DMS79 treated with DMSO at 0.1 percent for 48 hours (cell line): Measurements from ENCODE around the gene SYCP2L.

Experiments
- DNase-seq: peaks from one replicate; lab custom pipeline; 2025; lab: John Stamatoyannopoulos, UW

Gene SYCP2L

DNA sequence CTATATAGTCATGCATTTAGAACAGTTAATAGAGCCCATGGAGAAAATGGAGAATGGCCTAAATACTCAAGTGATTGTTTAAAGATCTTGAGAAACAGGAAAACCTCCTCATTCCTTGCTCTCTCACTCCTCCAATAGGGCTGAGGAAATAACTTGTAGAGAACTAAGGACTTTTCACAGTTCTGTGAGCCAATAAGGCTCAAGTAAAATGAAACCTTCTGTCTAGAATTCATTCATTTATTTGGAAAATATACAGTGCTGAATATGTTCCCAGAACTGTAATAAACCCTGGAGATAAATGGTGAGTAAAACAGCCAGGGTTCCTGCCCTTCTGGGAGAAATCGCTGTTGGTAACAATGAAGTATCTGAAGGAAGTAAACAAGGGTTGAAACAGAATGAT lies 122.0 kb downstream of the SYCP2L start:
- DNase-seq, result no peak

DNA sequence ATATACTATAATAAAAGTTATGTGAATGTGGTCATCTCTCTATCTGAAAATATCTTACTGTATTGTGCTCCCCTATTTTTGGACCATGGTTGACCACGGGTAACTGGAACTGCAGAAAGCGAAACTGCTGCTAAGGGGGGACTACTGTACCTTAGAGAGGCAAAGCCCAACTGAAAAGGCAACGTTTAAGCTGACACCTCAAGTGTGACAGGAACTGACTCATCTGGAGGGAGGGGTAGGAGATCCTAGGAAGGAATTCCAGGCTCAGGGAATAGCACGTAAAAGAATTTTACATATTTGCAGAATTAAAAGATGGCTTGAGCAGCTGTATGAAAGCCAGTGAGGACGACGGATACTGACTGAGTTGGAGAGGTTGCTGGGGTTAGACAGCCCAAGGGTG lies 122.5 kb downstream of the SYCP2L start:
- DNase-seq, result no peak

DNA sequence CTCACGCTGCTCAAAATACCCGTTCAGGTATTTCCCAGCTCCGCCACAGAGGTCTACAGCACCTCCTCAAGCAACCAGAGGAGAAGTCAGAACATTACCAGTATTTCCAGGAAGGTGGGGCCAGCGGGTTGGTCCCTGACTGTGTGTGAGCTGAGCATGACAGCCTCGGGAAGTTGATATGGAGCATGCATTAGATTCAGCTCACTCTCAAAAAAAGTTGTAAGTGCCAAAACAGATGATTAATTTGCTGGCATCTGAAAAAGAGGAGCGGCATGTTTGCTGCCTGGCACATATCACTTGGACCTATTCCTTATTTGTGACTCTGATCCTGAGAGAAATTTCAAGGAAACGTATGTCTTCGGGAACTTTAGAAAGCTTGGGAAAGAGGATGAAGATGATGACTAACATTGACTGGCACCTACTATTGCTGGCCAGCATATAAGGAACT lies 125.0 kb downstream of the SYCP2L start:
- DNase-seq, result no peak

DNA sequence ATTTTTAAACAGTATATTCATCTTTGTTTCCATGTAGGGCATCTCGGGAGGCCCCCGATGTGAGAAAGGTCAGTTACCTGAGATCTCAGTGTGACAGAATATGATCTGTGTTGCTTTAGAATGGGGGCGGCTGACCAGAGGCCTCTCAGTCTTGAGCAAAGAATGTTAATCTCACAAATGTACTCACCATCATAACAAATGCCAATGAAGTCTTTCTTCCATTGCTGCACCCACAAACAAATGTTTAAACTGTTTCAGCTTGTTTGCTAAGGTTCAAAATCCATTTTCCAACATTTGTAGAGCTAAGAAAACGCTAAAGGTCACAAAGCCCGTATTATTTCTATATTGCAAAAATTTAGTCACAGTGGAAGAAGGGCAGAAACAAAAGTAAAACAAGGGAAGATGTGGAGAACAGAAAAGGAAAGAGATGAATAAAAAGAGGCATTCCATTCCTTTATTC lies 125.5 kb downstream of the SYCP2L start:
- no peak for DNase-seq

DNA sequence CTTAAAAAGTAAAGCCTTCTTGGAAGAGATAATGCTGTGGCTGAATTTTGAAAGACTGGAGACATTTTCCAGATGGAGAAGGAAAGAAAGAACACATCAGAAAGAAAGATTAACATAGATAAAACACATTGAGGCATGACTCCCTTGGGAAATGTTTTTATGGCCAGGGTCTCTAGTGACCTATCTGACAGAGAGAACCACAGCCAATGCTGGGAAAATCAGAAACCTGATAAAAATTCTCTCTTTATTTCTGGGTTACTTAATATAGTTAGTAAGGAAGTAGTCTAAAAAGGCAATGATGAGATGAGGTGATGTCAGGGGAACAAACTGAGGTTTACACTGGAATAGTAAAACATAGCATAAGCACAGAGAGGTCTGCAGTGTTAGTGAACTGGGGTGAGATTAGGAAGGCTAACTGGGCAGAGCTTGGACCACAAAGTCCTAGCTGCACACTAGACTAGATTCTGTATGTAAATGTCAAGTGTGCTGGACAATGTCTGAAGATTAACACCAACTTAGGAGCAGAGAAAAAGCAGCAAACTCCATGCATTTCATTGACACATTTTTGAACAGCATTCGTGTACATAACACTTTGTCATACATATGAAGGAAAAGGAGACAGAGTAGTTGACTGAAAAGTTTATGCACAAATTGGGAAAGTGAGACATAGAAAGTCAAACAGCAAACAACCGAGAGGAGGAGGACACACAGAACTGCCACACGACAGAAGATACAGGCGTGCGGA lies 126.3 kb downstream of the SYCP2L start:
- no peak for DNase-seq

DNA sequence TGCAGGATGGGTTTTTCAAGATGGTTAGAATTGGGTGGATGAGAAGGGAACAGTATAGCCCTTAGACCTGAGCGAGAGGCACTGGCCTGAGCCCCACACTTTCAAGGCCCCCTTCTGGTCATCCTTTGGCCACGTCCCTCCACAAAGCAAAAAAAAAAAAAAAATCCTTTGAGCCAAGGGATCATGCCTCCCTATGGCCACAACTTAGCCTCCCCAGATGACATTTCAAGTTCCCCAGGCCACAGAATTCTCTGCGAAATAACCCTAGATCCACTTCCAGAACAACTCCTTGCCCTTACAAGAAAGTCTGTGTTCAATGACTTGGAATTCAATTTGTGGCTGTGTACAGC lies 126.8 kb downstream of the SYCP2L start:
- no peak for DNase-seq

DNA sequence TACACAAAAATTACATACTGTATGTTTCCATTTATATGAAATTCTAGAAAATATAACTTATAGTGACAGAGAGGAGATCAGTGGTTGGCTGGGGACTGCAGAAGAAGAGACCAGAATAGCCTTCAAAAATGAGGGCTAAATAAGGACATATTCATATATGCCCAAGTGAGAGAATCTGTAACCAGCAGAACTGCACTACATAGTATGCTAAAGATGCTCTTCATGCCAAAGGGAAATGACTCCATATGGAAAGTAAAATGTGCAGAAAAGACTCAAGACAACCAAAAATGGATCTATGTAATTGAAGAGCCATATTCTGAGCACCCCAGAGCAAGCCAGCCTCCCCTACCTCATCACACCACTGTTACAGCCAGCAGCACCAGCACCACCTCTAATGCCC lies 128.2 kb downstream of the SYCP2L start:
- DNase-seq, result no peak

DNA sequence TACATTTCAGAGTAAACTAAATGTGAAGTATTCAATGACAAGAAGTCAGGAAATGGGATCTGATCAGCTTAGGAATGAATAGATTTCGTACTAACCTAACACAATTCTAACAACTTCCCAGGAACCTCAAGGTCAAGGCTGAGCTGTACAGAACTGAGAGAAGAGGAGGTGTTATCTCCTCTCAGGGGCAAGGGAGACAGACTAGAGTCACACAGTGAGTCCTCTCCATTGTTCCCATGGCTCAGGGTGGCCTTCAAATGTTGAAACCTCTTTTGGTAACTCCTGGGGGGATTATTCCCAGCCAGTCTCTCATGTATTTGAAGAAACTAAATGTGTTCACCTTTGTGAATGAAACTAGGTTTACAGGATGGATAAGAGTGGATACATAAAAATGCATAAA lies 129.6 kb downstream of the SYCP2L start:
- no peak for DNase-seq

DNA sequence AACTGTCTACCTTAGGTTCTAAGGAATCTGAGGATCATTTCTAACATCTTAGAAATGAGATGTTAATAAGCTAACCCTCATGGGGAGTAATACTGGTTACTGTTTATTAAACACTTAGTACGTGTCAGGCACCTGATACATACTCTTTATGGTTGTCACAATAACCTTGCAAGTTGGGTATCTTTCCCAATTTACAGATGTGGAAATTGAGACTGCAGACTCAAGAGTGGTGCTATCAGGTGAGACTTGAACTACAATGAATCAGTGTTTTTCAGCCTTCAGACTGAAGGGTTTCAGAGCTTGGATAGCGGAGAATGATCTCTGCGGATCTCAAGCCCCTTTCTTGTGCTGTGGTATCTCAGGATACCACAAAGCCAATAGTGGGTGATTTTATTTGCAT lies 130.2 kb downstream of the SYCP2L start:
- DNase-seq, result no peak

DNA sequence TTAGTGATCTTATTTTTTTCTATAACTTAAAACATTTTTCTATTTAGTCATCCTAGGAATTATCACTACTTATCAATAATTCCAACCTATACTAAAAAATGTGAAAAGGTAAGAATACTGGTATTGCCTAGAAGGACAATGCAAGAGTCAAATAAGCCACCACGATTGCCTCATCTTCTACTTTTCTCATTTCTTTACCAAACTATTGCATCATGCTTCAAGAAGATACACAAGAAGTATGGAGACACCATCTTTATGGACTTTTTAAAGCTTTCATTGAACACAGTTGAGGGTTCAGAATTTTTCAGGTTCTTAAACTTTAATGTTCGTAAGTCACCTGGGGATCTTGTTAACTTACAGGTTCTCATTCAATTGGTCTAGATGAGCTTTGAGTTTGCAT lies 131.4 kb downstream of the SYCP2L start:
- DNase-seq, result no peak

DNA sequence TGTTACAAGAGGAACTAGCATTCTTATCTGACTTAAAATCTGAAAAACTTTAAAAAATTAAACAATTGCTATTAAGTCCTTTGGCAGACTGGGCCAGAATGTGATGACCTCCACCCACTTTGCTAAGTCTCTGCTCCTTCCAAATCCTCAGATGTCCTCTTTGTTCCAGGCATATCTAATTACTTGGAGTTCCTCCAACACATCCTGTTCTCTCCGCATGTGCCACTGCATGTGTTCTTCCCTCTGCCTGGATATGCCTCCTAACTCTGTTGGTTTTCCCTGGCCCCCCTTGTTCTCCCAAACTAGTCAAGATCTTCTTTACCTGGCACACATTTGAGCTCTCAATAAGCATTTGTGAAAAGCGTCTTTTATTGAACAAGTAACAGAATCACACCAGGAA lies 134.2 kb downstream of the SYCP2L start:
- no peak for DNase-seq

DNA sequence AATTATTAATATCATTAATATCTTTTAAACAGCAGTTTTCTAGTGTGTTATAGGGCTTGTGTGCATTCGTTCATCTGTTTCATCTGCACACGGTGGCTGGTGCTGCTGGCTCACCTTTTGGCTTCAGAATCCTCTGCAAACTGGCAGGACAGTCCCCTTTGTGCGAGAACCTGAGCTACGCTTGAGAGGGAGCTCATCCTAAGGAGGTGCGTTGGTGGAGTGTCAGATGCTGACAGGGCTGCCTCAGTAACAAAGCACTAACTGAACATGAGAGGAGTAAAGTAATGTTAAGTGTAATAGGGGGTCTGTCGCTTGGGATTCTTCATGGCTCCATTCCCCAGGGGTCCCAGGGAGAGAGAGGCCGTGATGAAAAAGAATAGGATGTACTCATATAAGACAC lies 134.9 kb downstream of the SYCP2L start:
- no peak for DNase-seq

DNA sequence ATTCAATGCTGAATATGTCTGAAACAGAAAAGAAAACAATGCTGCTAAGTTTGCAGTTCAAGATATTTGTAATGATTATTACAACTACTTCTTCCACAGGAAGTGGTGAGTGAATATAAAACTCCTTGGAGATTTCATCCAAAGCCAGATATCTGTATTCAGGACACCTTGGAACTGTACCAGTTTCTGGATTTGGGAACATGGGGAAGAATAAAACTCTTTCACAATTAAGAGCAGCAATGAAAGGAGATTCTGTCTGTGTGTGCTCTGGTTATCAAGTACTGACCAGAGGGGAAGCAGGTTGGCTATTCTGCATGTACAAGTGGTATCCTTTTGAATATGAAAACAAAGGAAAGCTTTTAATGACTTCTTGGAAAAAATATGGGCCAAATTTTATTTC lies 136.2 kb downstream of the SYCP2L start:
- DNase-seq, result no peak
